Cardiac muscle cell (in vitro differentiated cells and primary cell): ENCODE results near the gene DSPP. TPM values are rescaled to one million over a fixed set of nuclear protein-coding genes. Genes with fewer than 3 reads are reported as not detected.
A peak's percentile ranks its signal among the peaks of the same experiment; 100 is the strongest.

Experiments used
- DNase-seq, 2 donors: peaks; one replicate each; pipeline versions ENCODE4 v3.0.0 to v3.0.0-alpha.2; 2010 to 2017; ENCODE audit warnings: low read depth in 1 of 2, low spot score in 1 of 2
- H3K27ac ChIP-seq: fragments of 200-600 bp; sonication (generic); 2 replicates; pipeline ENCODE4 v1.5.1; 2016
- H3K27me3 ChIP-seq: fragments of 200-600 bp; sonication (generic); 2 replicates; pipeline ENCODE4 v1.6.0; 2016; ENCODE audit warnings: control low read depth
- H3K36me3 ChIP-seq: fragments of 200-600 bp; sonication (generic); 2 replicates; pipeline ENCODE4 v1.5.1; 2016; ENCODE audit warnings: control low read depth
- H3K4me1 ChIP-seq: fragments of 200-600 bp; sonication (generic); 2 replicates; pipeline ENCODE4 v1.8.1; 2017; ENCODE audit warnings: low read depth, mild to moderate bottlenecking, mixed run types
- H3K4me3 ChIP-seq: fragments of 200-600 bp; sonication (generic); 2 replicates; pipeline ENCODE4 v1.5.1; 2016; ENCODE audit warnings: mild to moderate bottlenecking
- H3K9me3 ChIP-seq: fragments of 200-600 bp; sonication (generic); 2 replicates; pipeline ENCODE4 v1.5.1; 2017; ENCODE audit warnings: low read depth, mild to moderate bottlenecking, control low read depth
- CTCF ChIP-seq: IDR thresholded peaks from 2 replicates; pipeline ENCODE4 v1.5.1; 2012; ENCODE audit warnings: low read depth, mild to moderate bottlenecking, low read length
- polyA plus RNA-seq: library from polyadenylated mRNA; unstranded; fragments of >200 nt; fragmentation: Nextera tagmentation; extraction: Ambion mirVana; gene quantifications from 2 replicates; pipeline ENCODE4 v1.2.1, GENCODE V29; 2016
- total RNA-seq: library from RNA; depleted of rRNA; stranded (reverse); fragments of >200 nt; gene quantifications from 2 replicates; pipeline ENCODE4 v1.2.3, GENCODE V29; 2016

DSPP gene
- total and polyA plus RNA-seq, 2 experiments from 2014 or later: not detected

DNA sequence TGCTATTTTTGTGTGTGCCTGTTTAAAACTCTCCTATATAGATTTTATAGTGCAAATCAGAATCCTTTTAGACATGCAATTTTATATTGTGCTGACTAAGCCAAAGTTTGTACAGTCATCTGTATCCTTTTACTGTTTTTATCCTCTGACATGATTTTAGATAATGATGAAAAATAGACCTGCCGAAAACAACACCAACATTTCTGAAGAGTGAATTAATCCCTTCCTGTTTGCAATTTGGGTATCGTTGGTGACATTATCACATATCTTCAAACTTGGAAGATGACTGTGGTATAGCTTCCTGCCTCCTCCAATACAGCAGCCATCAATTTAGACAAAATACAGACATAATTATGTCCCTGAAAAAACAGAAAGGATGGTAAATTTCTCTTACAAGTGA is 28.9 kb upstream of the DSPP start:
- no peaks in the 10 kb centered on the region for H3K9me3 ChIP-seq
- TF ChIP-seq CTCF: no peak
- no peaks in the 10 kb centered on the region for H3K27me3 ChIP-seq
- no peak for DNase-seq
- H3K36me3 ChIP-seq: no peaks in the 10 kb centered on the region
- H3K4me3 ChIP-seq: no peak overlapping the region
- no peaks in the 10 kb centered on the region for H3K4me1 ChIP-seq
- H3K27ac ChIP-seq: no peak overlapping the region

GRCh38 chr4:87580057-87580456 is 28.3 kb upstream of the DSPP start:
- no peak for TF ChIP-seq CTCF
- H3K4me1 ChIP-seq: no peaks in the 10 kb centered on the region
- no peaks in the 10 kb centered on the region for H3K36me3 ChIP-seq
- no peak overlapping the region for H3K27ac ChIP-seq
- H3K27me3 ChIP-seq: no peaks in the 10 kb centered on the region
- H3K9me3 ChIP-seq: no peaks in the 10 kb centered on the region
- H3K4me3 ChIP-seq: no peak overlapping the region
- no peak for DNase-seq

DNA sequence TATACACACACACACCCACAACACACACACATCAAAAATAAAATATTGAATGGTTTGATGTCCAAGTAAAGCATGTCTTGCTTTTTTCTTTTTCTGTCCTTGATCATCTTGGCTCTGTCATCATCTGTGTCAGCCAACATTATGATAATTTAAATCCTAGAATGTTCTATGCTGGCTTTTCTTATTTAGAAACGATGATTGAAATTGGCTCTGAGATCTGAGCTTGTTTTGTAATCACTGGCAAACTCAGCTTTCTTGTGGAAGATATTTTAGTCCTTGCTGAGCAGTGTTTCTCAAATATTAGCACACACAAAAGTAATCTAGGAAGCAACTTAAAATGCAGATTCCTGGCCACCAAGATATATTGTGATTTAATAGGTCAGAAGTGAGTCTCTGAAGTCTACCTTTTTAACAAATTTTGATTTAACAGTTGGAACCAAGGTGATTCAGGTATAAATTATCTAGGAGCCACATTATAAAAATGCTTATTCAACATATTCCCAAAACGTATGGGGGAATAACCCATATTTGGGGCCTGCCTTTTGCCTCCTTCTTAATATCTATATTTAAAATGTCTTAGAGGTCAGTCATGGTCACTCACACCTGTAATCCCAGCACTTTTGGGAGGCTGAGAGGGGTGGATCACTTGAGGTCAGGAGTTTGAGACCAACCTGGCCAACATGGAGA is 24.0 kb upstream of the DSPP start:
- H3K4me1 ChIP-seq: no peaks in the 10 kb centered on the region
- no peaks in the 10 kb centered on the region for H3K36me3 ChIP-seq
- H3K27me3 ChIP-seq: no peaks in the 10 kb centered on the region
- no peak for DNase-seq
- H3K4me3 ChIP-seq: no peak overlapping the region
- no peak for TF ChIP-seq CTCF
- H3K9me3 ChIP-seq: no peaks in the 10 kb centered on the region
- H3K27ac ChIP-seq: no peak overlapping the region

GRCh38 chr4:87589531-87589930 is 18.8 kb upstream of the DSPP start:
- H3K27ac ChIP-seq: no peak overlapping the region
- no peak for TF ChIP-seq CTCF
- no peaks in the 10 kb centered on the region for H3K4me1 ChIP-seq
- no peaks in the 10 kb centered on the region for H3K9me3 ChIP-seq
- DNase-seq: peak in 1 of 2 donors; percentile 93
- H3K4me3 ChIP-seq: no peak overlapping the region
- no peaks in the 10 kb centered on the region for H3K27me3 ChIP-seq
- H3K36me3 ChIP-seq: no peaks in the 10 kb centered on the region

- no peaks in the 10 kb centered on the region for H3K4me1 ChIP-seq
- DNase-seq: no peak
- H3K9me3 ChIP-seq: no peaks in the 10 kb centered on the region
- no peaks in the 10 kb centered on the region for H3K36me3 ChIP-seq
- no peak for TF ChIP-seq CTCF
- no peaks in the 10 kb centered on the region for H3K27me3 ChIP-seq
- no peak overlapping the region for H3K4me3 ChIP-seq
- no peak overlapping the region for H3K27ac ChIP-seq
Measured at GRCh38 chr4:87592124-87592523, 16.2 kb upstream of the DSPP start.

DNA sequence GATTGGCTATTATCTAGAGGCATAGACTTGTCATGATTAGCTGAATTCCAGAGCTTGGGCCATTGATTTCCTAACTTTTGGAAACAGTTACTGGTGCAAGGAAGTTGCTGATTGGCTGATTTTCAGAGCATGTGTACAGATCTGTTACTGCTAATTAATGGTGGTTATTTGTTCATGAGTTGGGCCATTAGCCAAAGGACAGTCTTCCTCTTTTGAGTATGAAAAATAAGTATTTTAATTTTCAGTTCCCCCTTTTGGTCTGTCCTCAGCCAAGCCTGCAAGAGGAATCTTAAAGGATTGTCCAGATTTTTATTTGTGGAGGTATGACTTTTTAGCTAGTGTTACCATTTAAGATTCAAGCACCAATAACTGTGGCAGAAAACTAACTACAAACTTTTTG is 7.0 kb upstream of the DSPP start:
- Histone ChIP-seq H3K27me3 (no peaks in the 10 kb centered on the region), H3K27ac (no peak overlapping the region), H3K9me3 (no peaks in the 10 kb centered on the region), H3K4me3 (no peak overlapping the region), H3K36me3 (no peaks in the 10 kb centered on the region), H3K4me1 (no peaks in the 10 kb centered on the region)
- no peak for TF ChIP-seq CTCF
- no peak for DNase-seq
